Cardiac muscle cell (in vitro differentiated cells and primary cell): Measurements from ENCODE around the gene TPO. TPM values are rescaled to one million over a fixed set of nuclear protein-coding genes. Genes with fewer than 3 reads are reported as not detected.

ENCODE experiments used
- DNase-seq, 2 donors: peaks; one replicate each; pipeline versions ENCODE4 v3.0.0 to v3.0.0-alpha.2; 2010 to 2017; ENCODE audit warnings: low read depth in 1 of 2, low spot score in 1 of 2
- H3K27ac ChIP-seq: fragments of 200-600 bp; sonication (generic); 2 replicates; pipeline ENCODE4 v1.5.1; 2016
- H3K27me3 ChIP-seq: fragments of 200-600 bp; sonication (generic); 2 replicates; pipeline ENCODE4 v1.6.0; 2016; ENCODE audit warnings: control low read depth
- H3K36me3 ChIP-seq: fragments of 200-600 bp; sonication (generic); 2 replicates; pipeline ENCODE4 v1.5.1; 2016; ENCODE audit warnings: control low read depth
- H3K4me1 ChIP-seq: fragments of 200-600 bp; sonication (generic); 2 replicates; pipeline ENCODE4 v1.8.1; 2017; ENCODE audit warnings: low read depth, mild to moderate bottlenecking, mixed run types
- H3K4me3 ChIP-seq: fragments of 200-600 bp; sonication (generic); 2 replicates; pipeline ENCODE4 v1.5.1; 2016; ENCODE audit warnings: mild to moderate bottlenecking
- H3K9me3 ChIP-seq: fragments of 200-600 bp; sonication (generic); 2 replicates; pipeline ENCODE4 v1.5.1; 2017; ENCODE audit warnings: low read depth, mild to moderate bottlenecking, control low read depth
- polyA plus RNA-seq: library from polyadenylated mRNA; unstranded; fragments of >200 nt; fragmentation: Nextera tagmentation; extraction: Ambion mirVana; gene quantifications from 2 replicates; pipeline ENCODE4 v1.2.1, GENCODE V29; 2016
- total RNA-seq: library from RNA; depleted of rRNA; stranded (reverse); fragments of >200 nt; gene quantifications from 2 replicates; pipeline ENCODE4 v1.2.3, GENCODE V29; 2016
- TF ChIP-seq, protein P1 (sequence below): IDR thresholded peaks from 2 replicates; pipeline ENCODE4 v1.5.1; 2012; ENCODE audit warnings: low read depth, mild to moderate bottlenecking, low read length

TPO gene
- total and polyA plus RNA-seq, 2 experiments from 2014 or later: 0.46 to 0.71 TPM

DNA sequence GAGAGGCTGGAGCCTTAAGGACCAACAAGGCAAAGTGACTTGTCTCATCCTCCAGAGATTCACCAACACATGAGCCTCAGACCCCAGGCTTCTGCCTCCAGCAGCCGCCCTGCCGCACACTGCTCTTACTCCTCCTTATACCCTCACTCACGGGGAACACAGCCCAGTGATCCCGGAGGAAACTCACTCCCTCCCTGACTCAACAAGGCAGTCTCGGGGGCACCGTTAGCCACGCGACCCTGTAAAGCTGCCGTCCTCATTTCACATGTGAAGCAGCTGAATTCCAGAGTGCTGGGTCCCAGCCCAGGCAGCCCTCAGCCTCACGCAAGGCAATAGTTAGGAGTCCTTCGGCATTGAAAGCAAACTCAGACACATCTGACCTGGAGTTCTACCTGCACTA lies 129.7 kb downstream of the TPO start:
- Histone ChIP-seq H3K27me3 (no peaks in the 10 kb centered on the region), H3K9me3 (no peaks in the 10 kb centered on the region), H3K4me1 (no peaks in the 10 kb centered on the region), H3K4me3 (no peak overlapping the region), H3K27ac (no peak overlapping the region), H3K36me3 (no peaks in the 10 kb centered on the region)
- TF ChIP-seq, protein P1, sequence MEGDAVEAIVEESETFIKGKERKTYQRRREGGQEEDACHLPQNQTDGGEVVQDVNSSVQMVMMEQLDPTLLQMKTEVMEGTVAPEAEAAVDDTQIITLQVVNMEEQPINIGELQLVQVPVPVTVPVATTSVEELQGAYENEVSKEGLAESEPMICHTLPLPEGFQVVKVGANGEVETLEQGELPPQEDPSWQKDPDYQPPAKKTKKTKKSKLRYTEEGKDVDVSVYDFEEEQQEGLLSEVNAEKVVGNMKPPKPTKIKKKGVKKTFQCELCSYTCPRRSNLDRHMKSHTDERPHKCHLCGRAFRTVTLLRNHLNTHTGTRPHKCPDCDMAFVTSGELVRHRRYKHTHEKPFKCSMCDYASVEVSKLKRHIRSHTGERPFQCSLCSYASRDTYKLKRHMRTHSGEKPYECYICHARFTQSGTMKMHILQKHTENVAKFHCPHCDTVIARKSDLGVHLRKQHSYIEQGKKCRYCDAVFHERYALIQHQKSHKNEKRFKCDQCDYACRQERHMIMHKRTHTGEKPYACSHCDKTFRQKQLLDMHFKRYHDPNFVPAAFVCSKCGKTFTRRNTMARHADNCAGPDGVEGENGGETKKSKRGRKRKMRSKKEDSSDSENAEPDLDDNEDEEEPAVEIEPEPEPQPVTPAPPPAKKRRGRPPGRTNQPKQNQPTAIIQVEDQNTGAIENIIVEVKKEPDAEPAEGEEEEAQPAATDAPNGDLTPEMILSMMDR: no peak
- DNase-seq: no peak

DNA sequence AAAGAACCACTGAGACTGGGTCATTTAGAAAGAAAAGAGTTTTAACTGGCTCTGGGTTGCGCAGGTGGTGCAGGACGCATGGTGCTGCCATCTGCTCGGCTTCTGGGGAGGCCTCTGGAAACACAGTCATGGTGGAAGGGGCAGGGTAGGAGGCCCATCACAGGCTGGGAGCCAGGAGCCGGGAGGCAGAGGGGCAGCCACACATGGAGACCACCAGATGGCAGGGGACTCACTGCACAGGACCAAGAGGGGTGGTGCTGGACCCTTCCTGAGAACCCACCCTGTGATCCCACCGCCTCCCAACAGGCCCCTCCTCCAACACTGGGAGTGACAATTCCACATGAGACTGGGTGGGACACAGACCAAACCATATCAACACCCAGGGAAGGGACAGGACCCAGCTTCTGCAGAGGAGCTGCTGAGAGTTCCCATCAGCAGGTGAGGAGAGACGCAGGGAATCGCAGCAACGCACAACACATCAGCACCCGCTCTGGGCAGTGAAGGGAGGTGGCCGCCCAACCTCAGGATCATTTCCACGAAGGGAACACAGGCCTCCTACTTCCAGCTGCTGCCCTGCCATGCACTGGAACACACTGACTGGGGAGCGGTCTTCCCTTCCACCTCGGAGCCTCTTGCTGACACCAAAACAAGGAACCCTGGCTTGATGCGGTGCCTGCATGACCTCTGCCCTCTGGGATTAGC lies 130.7 kb downstream of the TPO start:
- Histone ChIP-seq H3K4me3 (no peak overlapping the region), H3K27ac (no peak overlapping the region), H3K9me3 (no peaks in the 10 kb centered on the region), H3K27me3 (peaks cover 3% of the 10 kb centered on the region), H3K36me3 (no peaks in the 10 kb centered on the region), H3K4me1 (no peaks in the 10 kb centered on the region)
- TF ChIP-seq, protein P1: no peak
- no peak for DNase-seq

DNA sequence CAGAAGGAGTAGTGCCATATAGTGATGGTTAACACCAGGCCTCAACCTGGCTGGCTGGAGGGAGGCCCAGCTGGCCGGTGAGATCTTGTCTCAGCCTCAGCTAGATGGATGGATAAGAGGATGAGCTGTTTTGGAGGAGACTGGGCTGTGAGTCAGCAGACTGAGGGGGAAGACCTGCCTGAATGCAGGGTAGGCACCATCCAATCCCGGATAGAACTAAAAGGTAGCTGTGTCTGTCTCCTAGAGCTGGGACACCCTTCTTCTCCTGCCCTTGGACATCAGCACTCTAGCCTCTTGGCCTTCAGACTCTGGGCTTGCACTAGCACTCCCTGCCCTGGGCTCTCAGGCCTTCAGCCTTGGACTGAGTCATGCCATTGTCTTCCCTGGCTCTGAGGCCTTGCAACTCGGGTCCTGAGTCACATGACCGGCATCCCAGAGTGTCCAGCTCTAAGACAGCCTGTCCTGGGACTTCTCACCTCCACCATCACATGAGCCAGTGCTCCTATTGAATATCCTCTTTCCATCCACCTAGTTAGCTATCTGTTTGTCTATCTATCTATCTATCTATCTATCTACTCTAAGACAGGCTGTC lies 131.3 kb downstream of the TPO start:
- no peak overlapping the region for H3K4me3 ChIP-seq
- H3K27me3 ChIP-seq: peaks cover 10% of the 10 kb centered on the region
- no peaks in the 10 kb centered on the region for H3K36me3 ChIP-seq
- DNase-seq: peak in 1 of 2 donors; percentile 47
- H3K27ac ChIP-seq: no peak overlapping the region
- H3K9me3 ChIP-seq: no peaks in the 10 kb centered on the region
- no peaks in the 10 kb centered on the region for H3K4me1 ChIP-seq
- TF ChIP-seq, protein P1: no peak

DNA sequence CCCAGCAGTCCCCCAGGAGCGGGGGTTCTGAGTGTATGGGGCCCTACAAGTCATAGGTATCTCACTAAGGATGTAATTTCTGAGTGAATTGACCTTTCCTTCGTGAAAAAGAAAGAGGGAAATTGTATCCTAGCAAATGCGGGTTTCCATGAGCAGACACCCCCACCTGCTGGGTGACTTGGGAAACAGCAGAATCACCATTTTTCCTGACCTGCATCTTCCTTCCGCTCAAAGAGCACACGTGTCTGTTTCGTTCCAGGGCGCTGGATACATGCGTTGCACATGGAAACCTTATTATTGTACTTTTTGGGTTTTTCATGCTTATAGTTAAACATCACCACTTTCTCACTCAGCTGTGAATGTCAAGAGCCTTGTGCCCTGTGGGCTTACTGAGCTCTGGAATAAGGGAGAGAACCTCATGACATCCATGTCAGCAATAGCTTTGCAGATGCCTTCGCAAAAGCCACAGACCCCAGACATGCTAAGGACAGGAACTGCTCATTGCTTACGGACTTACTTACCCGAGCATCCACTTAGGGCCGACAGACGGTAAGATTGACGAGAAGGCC lies 132.8 kb downstream of the TPO start:
- no peaks in the 10 kb centered on the region for H3K9me3 ChIP-seq
- TF ChIP-seq, protein P1: peak; percentile 91
- peaks cover 23% of the 10 kb centered on the region for H3K27me3 ChIP-seq
- no peak overlapping the region for H3K27ac ChIP-seq
- no peaks in the 10 kb centered on the region for H3K4me1 ChIP-seq
- H3K4me3 ChIP-seq: no peak overlapping the region
- H3K36me3 ChIP-seq: no peaks in the 10 kb centered on the region
- DNase-seq: peak; percentile 60 to 69

DNA sequence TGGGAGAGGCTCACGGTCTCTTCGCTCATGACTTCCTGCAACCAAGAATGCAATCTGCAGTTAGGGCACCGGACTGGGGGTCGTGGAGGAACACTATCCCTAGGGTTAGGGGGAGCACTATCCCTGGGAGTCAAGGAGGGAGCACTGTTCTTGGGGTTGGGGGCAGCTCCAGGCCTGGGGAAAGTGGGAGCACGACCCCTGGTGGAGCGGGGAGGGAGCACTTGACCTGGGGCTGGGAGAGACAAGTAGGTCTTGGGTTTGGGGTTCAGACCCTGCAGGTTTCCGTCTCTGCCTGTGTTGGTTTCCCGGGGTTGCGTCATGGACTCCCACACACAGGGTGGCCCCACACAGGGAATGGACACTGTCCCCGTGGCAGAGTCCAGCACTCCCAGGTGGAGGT lies 133.6 kb downstream of the TPO start:
- DNase-seq: no peak
- TF ChIP-seq, protein P1: peak; percentile 20
- H3K36me3 ChIP-seq: no peaks in the 10 kb centered on the region

More for the DNA sequence above, 133.6 kb downstream of the TPO start:
- Histone ChIP-seq H3K9me3 (no peaks in the 10 kb centered on the region), H3K4me1 (no peaks in the 10 kb centered on the region), H3K27ac (no peak overlapping the region), H3K27me3 (peaks cover 31% of the 10 kb centered on the region), H3K4me3 (no peak overlapping the region)
